ENCODE results near the gene SS18L1. TPM values are rescaled to one million over a fixed set of nuclear protein-coding genes. Genes with fewer than 3 reads are reported as not detected.

SS18L1 gene
- total and polyA plus RNA-seq, 2 experiments from 2014 or later: 6.5 to 32.6 TPM

- peaks cover 6% of the 10 kb centered on the region; the same call in 1 of the 2 replicates for H3F3A ChIP-seq (replicated peaks; ENCODE audit: low read depth)
- Mint-ChIP-seq H3K27me3 (ENCODE audit: insufficient read depth, low read depth, poor library complexity) (peaks cover 27% of the 10 kb centered on the region), H3K9me3 (no peaks in the 10 kb centered on the region; the same call in 2 of the 3 replicates), H3K27ac (no peak overlapping the region), H3K36me3 (ENCODE audit: low read depth) (peaks cover 36% of the 10 kb centered on the region), H3K4me3 (peak overlapping the region; percentile 84; the same call in 2 of the 3 replicates), H3K4me1 (peaks cover 47% of the 10 kb centered on the region)
- no peak overlapping the region for H3K27ac ChIP-seq (ENCODE audit: low read depth)
- H4K20me1 ChIP-seq (replicated peaks; ENCODE audit: insufficient read depth): peaks cover 37% of the 10 kb centered on the region
- TF ChIP-seq EZH2phosphoT487 (IDR thresholded peaks at IDR 0.05; ENCODE audit: unreplicated experiment) (no peak), REST (IDR thresholded peaks at IDR 0.05; ENCODE audit: unreplicated experiment) (no peak), ZNF331 (CRISPR knock-in tag; IDR thresholded peaks at IDR 0.05; ENCODE audit: low read depth) (no peak), POLR2AphosphoS5 (IDR thresholded peaks at IDR 0.05; ENCODE audit: low read depth) (no peak), CREB1 (CRISPR knock-in tag; IDR thresholded peaks at IDR 0.05; ENCODE audit: low read depth) (no peak), NANOG (IDR thresholded peaks at IDR 0.05; ENCODE audit: borderline replicate concordance) (no peak)
- no peaks in the 10 kb centered on the region for H3K27me3 ChIP-seq (ENCODE audit: insufficient read depth)
- DNase-seq (ENCODE audit: low spot score) (no peak), ATAC-seq (no peak)
- H3K4me3 ChIP-seq: no peak overlapping the region
- no peaks in the 10 kb centered on the region for H3K9me2 ChIP-seq (ENCODE audit: insufficient read depth)
- H3K4me2 ChIP-seq: no peak overlapping the region
- peaks cover 84% of the 10 kb centered on the region for H3K79me2 ChIP-seq (replicated peaks; ENCODE audit: insufficient read depth)
- no peak overlapping the region for H2AFZ ChIP-seq
- no peaks in the 10 kb centered on the region for H3K36me3 ChIP-seq (ENCODE audit: insufficient read depth)
- peaks cover 13% of the 10 kb centered on the region for H3K4me1 ChIP-seq (ENCODE audit: insufficient read depth)
Measured at GRCh38 chr20:62146019-62146755, 2.6 kb downstream of the SS18L1 start.

DNA sequence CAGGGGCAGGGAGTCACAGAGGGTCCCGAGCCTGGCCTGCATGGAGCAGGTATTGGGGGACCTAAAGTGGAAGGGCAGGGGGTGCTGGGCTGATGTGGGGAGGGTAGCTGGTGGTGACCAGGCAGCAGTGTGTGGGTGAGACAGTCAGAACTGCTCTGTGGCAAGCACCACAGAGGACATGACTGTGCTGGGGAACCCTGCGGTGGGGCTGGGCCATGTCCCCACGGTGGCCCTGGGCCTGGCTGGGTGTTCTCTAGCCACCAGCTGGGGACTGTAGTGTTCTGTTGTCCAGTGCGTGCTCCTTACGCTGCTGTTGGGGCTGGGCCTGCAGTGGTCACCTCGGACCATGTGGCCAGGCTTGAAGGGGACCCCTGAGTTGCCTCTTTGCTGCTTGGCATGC lies 3.6 kb downstream of the SS18L1 start:
- peaks cover 6% of the 10 kb centered on the region; the same call in 1 of the 2 replicates for H3F3A ChIP-seq (replicated peaks; ENCODE audit: low read depth)
- H3K79me2 ChIP-seq (replicated peaks; ENCODE audit: insufficient read depth): peaks cover 83% of the 10 kb centered on the region
- H3K36me3 ChIP-seq (ENCODE audit: insufficient read depth): no peaks in the 10 kb centered on the region
- no peak overlapping the region for H3K4me2 ChIP-seq
- H3K27ac ChIP-seq (ENCODE audit: low read depth): no peak overlapping the region
- Mint-ChIP-seq H3K36me3 (ENCODE audit: low read depth) (peaks cover 31% of the 10 kb centered on the region), H3K4me1 (peaks cover 44% of the 10 kb centered on the region), H3K27me3 (ENCODE audit: insufficient read depth, low read depth, poor library complexity) (peaks cover 18% of the 10 kb centered on the region), H3K4me3 (no peak overlapping the region), H3K27ac (no peak overlapping the region), H3K9me3 (no peaks in the 10 kb centered on the region; the same call in 2 of the 3 replicates)
- no peak for ATAC-seq
- no peak overlapping the region for H3K4me3 ChIP-seq
- H2AFZ ChIP-seq: no peak overlapping the region
- no peaks in the 10 kb centered on the region for H3K9me2 ChIP-seq (ENCODE audit: insufficient read depth)
- H4K20me1 ChIP-seq (replicated peaks; ENCODE audit: insufficient read depth): peaks cover 28% of the 10 kb centered on the region
- no peaks in the 10 kb centered on the region for H3K27me3 ChIP-seq (ENCODE audit: insufficient read depth)
- no peak for DNase-seq (ENCODE audit: low spot score)
- peaks cover 13% of the 10 kb centered on the region for H3K4me1 ChIP-seq (ENCODE audit: insufficient read depth)
- TF ChIP-seq, protein P1, sequence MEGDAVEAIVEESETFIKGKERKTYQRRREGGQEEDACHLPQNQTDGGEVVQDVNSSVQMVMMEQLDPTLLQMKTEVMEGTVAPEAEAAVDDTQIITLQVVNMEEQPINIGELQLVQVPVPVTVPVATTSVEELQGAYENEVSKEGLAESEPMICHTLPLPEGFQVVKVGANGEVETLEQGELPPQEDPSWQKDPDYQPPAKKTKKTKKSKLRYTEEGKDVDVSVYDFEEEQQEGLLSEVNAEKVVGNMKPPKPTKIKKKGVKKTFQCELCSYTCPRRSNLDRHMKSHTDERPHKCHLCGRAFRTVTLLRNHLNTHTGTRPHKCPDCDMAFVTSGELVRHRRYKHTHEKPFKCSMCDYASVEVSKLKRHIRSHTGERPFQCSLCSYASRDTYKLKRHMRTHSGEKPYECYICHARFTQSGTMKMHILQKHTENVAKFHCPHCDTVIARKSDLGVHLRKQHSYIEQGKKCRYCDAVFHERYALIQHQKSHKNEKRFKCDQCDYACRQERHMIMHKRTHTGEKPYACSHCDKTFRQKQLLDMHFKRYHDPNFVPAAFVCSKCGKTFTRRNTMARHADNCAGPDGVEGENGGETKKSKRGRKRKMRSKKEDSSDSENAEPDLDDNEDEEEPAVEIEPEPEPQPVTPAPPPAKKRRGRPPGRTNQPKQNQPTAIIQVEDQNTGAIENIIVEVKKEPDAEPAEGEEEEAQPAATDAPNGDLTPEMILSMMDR (conservative IDR thresholded peaks at IDR 0.05; ENCODE audit: low read depth in 2 of 2): no peak
- TF ChIP-seq POLR2AphosphoS5 (IDR thresholded peaks at IDR 0.05; ENCODE audit: low read depth): no peak
- no peak for TF ChIP-seq ETS1 (IDR thresholded peaks at IDR 0.05)
- no peak for TF ChIP-seq CREB1 (CRISPR knock-in tag; IDR thresholded peaks at IDR 0.05; ENCODE audit: low read depth)
- no peak for TF ChIP-seq ZNF331 (CRISPR knock-in tag; IDR thresholded peaks at IDR 0.05; ENCODE audit: low read depth)
